Measurements from ENCODE around the gene CPA4.

- TF ChIP-seq, protein P1, sequence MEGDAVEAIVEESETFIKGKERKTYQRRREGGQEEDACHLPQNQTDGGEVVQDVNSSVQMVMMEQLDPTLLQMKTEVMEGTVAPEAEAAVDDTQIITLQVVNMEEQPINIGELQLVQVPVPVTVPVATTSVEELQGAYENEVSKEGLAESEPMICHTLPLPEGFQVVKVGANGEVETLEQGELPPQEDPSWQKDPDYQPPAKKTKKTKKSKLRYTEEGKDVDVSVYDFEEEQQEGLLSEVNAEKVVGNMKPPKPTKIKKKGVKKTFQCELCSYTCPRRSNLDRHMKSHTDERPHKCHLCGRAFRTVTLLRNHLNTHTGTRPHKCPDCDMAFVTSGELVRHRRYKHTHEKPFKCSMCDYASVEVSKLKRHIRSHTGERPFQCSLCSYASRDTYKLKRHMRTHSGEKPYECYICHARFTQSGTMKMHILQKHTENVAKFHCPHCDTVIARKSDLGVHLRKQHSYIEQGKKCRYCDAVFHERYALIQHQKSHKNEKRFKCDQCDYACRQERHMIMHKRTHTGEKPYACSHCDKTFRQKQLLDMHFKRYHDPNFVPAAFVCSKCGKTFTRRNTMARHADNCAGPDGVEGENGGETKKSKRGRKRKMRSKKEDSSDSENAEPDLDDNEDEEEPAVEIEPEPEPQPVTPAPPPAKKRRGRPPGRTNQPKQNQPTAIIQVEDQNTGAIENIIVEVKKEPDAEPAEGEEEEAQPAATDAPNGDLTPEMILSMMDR (IDR thresholded peaks at IDR 0.05) = no peak
- TF ChIP-seq POLR2AphosphoS5 (IDR thresholded peaks at IDR 0.05) = no peak
- no peak for TF ChIP-seq EP300 (IDR thresholded peaks at IDR 0.05; ENCODE audit: low read depth)
- no peak for TF ChIP-seq POLR2A (IDR thresholded peaks at IDR 0.05)
Observed at GRCh38 chr7:130293521-130293920, 560 bp downstream of the CPA4 start.

Data from transverse colon (tissue), 4 donors.